Measurements from ENCODE around the gene IKZF1. TPM values are rescaled to one million over a fixed set of nuclear protein-coding genes. Genes with fewer than 3 reads are reported as not detected.

Gene IKZF1
- polyA plus RNA-seq, 1 experiment: not detected

- DNase-seq (ENCODE audit: low read depth): no peak
- H3K36me3 ChIP-seq (ENCODE audit: control insufficient read depth, insufficient read depth, low read length): no peaks in the 10 kb centered on the region
- H3K27me3 ChIP-seq (ENCODE audit: control insufficient read depth, insufficient read depth, low read length): no peaks in the 10 kb centered on the region
- TF ChIP-seq, protein P1, sequence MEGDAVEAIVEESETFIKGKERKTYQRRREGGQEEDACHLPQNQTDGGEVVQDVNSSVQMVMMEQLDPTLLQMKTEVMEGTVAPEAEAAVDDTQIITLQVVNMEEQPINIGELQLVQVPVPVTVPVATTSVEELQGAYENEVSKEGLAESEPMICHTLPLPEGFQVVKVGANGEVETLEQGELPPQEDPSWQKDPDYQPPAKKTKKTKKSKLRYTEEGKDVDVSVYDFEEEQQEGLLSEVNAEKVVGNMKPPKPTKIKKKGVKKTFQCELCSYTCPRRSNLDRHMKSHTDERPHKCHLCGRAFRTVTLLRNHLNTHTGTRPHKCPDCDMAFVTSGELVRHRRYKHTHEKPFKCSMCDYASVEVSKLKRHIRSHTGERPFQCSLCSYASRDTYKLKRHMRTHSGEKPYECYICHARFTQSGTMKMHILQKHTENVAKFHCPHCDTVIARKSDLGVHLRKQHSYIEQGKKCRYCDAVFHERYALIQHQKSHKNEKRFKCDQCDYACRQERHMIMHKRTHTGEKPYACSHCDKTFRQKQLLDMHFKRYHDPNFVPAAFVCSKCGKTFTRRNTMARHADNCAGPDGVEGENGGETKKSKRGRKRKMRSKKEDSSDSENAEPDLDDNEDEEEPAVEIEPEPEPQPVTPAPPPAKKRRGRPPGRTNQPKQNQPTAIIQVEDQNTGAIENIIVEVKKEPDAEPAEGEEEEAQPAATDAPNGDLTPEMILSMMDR (IDR thresholded peaks at IDR 0.05; ENCODE audit: insufficient read depth, low read depth, low read length): no peak
- ChIA-PET POLR2A (no interaction called here), CTCF (no interaction called here)
- H3K4me3 ChIP-seq (ENCODE audit: low read depth, low read length): no peak overlapping the region
Measured at GRCh38 chr7:50282813-50283605, 21.5 kb upstream of the IKZF1 start.

- no peak for DNase-seq (ENCODE audit: low read depth)
- CTCF ChIA-PET: no interaction called here
Measured at GRCh38 chr7:50283731-50284130, 20.8 kb upstream of the IKZF1 start.

DNA sequence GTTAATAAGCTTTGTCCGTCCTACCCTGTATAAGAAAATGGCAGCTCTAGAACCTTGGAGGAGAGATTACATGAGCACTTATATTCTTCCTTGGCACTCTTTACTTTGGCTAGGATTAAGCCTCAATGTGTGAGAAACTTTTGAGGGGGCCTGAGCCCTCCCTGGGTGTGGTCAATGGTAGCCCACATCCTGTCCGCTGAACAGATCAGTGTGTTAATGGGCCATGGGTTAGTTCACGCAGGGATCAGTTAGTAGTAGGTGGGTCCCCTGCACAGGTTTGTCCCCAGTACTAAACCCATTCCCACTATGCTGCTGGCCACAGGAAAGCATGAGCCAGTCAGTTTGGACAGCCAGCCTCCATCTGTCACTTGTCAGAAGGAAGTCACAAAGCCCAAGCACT is 20.2 kb upstream of the IKZF1 start:
- H3K4me3 ChIP-seq (ENCODE audit: low read depth, low read length): no peak overlapping the region
- ChIA-PET CTCF (no interaction called here), POLR2A (no interaction called here)
- H3K36me3 ChIP-seq (ENCODE audit: control insufficient read depth, insufficient read depth, low read length): no peaks in the 10 kb centered on the region
- no peaks in the 10 kb centered on the region for H3K27me3 ChIP-seq (ENCODE audit: control insufficient read depth, insufficient read depth, low read length)
- TF ChIP-seq, protein P1 (IDR thresholded peaks at IDR 0.05; ENCODE audit: insufficient read depth, low read depth, low read length): no peak
- no peak for DNase-seq (ENCODE audit: low read depth)

More at GRCh38 chr7:50283731-50284130, 20.8 kb upstream of the IKZF1 start:
- POLR2A ChIA-PET: no interaction called here
- Histone ChIP-seq H3K27me3 (ENCODE audit: control insufficient read depth, insufficient read depth, low read length) (no peaks in the 10 kb centered on the region), H3K4me3 (ENCODE audit: low read depth, low read length) (no peak overlapping the region), H3K36me3 (ENCODE audit: control insufficient read depth, insufficient read depth, low read length) (no peaks in the 10 kb centered on the region)
- TF ChIP-seq, protein P1 (IDR thresholded peaks at IDR 0.05; ENCODE audit: insufficient read depth, low read depth, low read length): no peak

- TF ChIP-seq, protein P1 (IDR thresholded peaks at IDR 0.05; ENCODE audit: insufficient read depth, low read depth, low read length): no peak
- CTCF ChIA-PET: no interaction called here
- no peak overlapping the region for H3K4me3 ChIP-seq (ENCODE audit: low read depth, low read length)
- POLR2A ChIA-PET: no interaction called here
- no peak for DNase-seq (ENCODE audit: low read depth)
- no peaks in the 10 kb centered on the region for H3K27me3 ChIP-seq (ENCODE audit: control insufficient read depth, insufficient read depth, low read length)
- H3K36me3 ChIP-seq (ENCODE audit: control insufficient read depth, insufficient read depth, low read length): no peaks in the 10 kb centered on the region
Measured at GRCh38 chr7:50285269-50285668, 19.2 kb upstream of the IKZF1 start.

- Histone ChIP-seq H3K27me3 (ENCODE audit: control insufficient read depth, insufficient read depth, low read length) (no peaks in the 10 kb centered on the region), H3K36me3 (ENCODE audit: control insufficient read depth, insufficient read depth, low read length) (no peaks in the 10 kb centered on the region), H3K4me3 (ENCODE audit: low read depth, low read length) (no peak overlapping the region)
- CTCF ChIA-PET: no interaction called here
- TF ChIP-seq, protein P1 (IDR thresholded peaks at IDR 0.05; ENCODE audit: insufficient read depth, low read depth, low read length): no peak
- POLR2A ChIA-PET: no interaction called here
- DNase-seq (ENCODE audit: low read depth): no peak
Measured at GRCh38 chr7:50287129-50287528, 17.4 kb upstream of the IKZF1 start.
